ENCODE measurements around the gene MPHOSPH10.

MPHOSPH10 gene, protein sequence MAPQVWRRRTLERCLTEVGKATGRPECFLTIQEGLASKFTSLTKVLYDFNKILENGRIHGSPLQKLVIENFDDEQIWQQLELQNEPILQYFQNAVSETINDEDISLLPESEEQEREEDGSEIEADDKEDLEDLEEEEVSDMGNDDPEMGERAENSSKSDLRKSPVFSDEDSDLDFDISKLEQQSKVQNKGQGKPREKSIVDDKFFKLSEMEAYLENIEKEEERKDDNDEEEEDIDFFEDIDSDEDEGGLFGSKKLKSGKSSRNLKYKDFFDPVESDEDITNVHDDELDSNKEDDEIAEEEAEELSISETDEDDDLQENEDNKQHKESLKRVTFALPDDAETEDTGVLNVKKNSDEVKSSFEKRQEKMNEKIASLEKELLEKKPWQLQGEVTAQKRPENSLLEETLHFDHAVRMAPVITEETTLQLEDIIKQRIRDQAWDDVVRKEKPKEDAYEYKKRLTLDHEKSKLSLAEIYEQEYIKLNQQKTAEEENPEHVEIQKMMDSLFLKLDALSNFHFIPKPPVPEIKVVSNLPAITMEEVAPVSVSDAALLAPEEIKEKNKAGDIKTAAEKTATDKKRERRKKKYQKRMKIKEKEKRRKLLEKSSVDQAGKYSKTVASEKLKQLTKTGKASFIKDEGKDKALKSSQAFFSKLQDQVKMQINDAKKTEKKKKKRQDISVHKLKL

DNA sequence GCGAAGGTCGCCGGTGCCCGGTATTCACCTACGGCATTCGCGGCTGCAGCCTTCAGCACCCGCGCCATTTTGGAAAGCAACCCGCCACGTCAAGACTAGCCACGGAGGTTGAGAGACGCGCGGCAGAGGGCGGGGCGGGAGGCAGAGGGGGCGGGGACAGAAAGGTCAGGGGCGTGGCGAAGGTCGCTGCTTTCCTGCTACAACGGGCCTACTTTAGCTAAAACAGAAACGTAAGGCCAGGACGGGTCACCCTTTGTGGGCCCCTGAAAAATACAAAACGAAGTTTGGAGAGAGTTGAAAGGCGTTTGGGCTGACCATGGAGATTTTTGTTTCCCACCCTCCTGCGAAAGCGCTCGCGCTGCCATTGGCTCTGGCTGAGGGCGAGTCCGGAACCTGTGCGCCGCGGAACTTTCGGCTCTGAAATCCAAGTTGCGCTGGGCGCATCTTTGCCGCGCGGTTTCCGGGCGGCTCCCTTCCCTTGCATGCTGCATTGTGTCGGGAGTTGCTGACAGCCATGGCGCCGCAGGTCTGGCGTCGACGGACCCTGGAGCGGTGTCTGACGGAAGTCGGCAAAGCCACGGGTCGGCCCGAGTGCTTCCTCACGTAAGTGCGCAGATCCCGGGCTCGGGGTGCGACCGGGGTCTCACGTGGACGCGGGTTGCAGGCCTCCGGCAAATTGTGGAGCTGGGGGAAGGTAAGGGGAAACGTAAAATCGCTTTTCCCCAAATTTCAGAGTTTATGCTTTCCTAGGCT, at the start of gene MPHOSPH10, which contains the start of gene MCEE:
Gene MPHOSPH10, plus strand, starts transcription at position 483 of the 753 bp plus-strand sequence. Its CDS starts 32 bp downstream, at position 515.
Gene MCEE, minus strand, starts transcription at position 78 of the 753 bp plus-strand sequence. Its CDS starts 10 bp downstream, at position 68.
- TF ChIP-seq, protein P1, sequence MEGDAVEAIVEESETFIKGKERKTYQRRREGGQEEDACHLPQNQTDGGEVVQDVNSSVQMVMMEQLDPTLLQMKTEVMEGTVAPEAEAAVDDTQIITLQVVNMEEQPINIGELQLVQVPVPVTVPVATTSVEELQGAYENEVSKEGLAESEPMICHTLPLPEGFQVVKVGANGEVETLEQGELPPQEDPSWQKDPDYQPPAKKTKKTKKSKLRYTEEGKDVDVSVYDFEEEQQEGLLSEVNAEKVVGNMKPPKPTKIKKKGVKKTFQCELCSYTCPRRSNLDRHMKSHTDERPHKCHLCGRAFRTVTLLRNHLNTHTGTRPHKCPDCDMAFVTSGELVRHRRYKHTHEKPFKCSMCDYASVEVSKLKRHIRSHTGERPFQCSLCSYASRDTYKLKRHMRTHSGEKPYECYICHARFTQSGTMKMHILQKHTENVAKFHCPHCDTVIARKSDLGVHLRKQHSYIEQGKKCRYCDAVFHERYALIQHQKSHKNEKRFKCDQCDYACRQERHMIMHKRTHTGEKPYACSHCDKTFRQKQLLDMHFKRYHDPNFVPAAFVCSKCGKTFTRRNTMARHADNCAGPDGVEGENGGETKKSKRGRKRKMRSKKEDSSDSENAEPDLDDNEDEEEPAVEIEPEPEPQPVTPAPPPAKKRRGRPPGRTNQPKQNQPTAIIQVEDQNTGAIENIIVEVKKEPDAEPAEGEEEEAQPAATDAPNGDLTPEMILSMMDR (IDR thresholded peaks at IDR 0.05), result no peak

DNA sequence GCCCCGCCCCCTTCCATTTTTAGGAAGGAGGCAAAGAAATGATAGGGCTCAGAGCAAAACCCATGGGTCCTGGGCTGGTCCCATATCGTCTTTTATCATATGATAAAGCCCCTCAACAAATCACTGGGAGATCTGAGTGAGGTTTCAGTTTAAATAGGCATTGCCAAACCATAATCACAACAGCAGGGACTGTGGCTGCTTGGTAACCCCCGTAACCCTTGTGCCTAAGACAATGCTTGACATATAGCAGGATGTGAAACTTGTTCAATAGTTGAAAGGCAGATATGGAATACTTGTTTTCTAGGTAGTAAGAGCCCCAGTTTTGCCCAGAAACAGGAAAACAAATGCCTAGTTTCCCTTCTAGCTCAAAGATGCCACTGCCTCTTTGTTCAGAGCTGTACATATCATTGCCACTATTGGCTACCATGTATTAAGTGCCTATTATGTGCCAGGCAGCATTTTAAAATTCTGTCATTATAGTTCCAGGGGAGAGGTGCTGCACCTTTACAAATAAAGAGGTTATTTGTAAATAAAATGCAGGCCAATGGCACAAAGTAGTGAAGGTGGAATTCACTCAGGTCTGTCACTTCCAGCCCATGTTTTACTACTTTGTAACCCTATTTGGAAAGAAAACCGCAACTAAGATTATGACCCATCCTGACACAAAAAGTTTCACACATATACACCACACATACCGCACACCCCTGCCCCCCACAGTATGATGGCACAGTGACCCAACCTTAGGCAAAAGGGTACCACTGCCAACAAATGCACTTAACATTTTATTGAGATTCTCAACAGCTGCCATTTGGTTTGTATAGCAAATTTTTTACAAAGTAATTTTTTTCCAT, 47.8 kb upstream of the MPHOSPH10 start:
- TF ChIP-seq, protein P1 (IDR thresholded peaks at IDR 0.05), result no peak

DNA sequence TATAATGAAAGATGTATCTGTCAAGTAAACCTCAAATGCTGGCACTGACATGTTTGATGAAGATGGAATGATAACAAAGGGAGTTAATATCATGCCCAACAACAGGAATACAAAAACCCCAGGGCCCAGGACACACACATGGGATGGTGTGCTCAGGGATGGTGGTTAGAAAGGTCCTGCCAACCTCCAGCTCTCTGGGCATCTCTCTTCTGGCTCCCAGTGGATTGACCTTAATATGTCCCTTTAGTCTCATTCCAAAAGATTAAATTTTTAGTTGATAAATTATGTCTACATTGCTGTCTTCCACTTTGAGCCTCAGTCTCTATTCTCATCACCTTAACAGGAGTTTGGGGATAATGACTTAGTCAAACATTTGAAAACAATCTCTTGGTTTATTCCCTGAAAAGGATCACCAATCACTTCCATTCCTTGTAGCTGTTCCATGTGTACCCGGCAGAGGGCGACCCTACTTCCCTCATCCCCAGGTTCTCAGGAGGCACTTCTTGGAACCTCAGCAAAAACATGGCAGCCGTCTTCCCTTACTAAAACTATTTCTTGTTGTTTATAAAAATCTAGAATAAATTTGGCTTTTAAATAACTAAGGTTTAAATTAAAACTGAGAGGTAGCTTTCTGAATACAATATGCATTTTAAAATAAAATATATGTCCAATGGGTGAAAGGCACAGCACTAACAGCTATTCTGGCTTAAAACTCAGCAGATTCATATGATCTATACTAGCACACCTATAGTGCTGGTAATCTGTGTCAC, 30.1 kb upstream of the MPHOSPH10 start:
- TF ChIP-seq, protein P1 (IDR thresholded peaks at IDR 0.05), result peak; percentile 65

DNA sequence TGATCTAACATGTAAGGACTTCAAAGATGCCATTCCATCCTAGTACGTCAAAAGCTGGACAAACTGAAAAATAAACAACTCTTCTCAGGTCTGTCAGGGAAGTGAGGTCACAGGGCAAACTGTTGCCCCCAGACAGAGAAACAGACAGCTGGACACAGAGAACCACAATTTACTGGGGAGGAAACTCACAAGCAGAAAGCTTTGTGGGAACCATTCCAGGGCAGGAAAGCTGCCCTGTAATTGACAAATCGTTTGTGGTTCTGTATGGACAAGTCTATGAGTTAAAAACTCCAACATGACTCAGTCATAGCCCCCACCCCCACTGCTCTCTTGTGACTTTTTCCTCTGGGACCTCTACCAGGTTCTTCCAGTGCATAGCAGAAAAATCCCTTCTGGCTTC, 28.8 kb upstream of the MPHOSPH10 start:
- TF ChIP-seq, protein P1 (IDR thresholded peaks at IDR 0.05), result no peak

DNA sequence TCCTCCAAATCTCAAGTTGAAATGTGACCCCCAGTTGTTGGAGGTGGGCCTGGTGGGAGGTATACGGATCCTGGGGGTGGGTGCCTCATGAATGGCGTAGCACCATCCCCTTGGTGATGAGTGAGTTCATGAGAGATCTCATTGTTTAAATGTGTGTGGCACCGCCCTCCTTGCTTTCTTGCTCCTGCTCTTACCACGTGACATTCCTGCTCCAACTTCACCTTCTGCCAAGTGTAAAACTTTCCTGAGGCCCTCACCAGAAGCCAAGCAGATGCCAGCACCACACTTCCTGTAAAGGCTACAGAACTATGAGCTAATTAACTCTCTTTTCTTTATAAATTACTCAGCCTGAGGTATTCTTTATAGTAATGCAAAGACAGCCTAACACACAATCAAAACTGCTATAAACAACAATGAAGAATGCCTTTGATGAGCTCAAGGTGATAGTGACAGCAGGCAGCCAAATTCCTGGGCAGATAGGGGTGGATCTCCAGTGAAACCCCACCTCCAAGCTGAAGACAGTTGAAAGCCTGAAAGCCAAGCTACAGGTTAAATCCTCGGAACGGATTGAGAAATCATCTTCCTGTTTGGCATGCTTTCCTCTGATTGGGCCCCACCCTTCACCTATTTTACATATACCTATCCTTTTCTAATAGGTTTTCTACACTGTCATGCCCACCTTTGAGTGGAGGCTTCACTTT, 27.3 kb upstream of the MPHOSPH10 start:
- TF ChIP-seq, protein P1 (IDR thresholded peaks at IDR 0.05), result no peak

DNA sequence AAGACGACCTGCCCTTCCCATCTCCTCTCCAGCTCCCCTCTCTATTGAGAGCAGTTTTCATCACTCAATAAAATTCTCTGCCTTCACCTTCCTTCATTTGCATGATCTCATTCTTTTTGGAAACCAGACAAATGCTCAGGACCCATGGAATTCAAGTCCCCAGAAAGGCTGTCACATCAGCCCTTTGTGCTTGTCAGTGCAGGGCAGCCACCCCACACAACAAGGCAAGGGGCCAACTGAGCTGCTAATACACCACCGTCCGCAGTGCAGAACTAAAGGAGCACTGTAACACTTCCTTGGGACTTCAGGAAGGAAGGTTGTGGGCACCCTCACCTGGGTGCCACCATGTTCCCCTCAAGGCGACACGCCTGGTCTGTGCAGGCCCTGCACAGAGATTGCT, 26.6 kb upstream of the MPHOSPH10 start:
- TF ChIP-seq, protein P1 (IDR thresholded peaks at IDR 0.05), result no peak
